HG02763 (cell line): ENCODE results near the gene AIFM3.
"Not testable (repeated sequence)": the region's sequence is repeated elsewhere in the genome, so short reads cannot be mapped to it uniquely, and the experiment has no call there.

Experiments used
- ATAC-seq: cut with Tn5 transposase; IDR thresholded peaks from one replicate; pipeline ENCODE4 v1.9.1; 2021; ENCODE audit warnings: mild to moderate bottlenecking, moderate library complexity; ENCODE audit not compliant: unreplicated experiment

Gene AIFM3

DNA sequence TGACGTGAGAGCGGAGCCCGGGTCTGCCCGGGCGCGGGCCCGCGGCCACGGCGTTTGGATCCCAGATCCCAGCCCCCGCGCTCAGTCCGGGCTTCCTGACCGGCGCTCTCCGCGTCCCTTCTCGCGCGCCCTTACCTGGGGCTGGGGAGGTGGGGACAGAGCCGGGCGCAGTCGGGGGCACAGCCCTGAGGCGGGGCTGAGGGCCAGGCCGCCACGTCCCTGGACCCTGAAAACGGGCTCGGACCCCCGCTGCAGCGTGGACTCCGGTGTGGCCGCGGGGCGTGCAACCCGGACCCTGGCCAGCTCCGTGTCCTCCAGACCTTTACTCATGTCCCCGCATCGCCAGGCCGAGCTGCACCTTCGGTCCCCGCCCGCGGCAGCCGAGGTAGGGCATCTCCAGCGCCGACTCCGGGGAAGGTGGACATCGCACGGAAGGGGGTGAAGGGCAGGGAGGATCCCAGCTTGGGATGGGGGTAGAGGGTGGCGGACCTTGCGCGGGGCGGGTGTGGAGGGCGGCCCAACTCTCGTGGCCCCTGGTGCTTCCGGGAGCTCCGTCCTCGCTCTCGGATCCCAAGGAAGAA is 9.9 kb upstream of the AIFM3 start:
- no peak for ATAC-seq

DNA sequence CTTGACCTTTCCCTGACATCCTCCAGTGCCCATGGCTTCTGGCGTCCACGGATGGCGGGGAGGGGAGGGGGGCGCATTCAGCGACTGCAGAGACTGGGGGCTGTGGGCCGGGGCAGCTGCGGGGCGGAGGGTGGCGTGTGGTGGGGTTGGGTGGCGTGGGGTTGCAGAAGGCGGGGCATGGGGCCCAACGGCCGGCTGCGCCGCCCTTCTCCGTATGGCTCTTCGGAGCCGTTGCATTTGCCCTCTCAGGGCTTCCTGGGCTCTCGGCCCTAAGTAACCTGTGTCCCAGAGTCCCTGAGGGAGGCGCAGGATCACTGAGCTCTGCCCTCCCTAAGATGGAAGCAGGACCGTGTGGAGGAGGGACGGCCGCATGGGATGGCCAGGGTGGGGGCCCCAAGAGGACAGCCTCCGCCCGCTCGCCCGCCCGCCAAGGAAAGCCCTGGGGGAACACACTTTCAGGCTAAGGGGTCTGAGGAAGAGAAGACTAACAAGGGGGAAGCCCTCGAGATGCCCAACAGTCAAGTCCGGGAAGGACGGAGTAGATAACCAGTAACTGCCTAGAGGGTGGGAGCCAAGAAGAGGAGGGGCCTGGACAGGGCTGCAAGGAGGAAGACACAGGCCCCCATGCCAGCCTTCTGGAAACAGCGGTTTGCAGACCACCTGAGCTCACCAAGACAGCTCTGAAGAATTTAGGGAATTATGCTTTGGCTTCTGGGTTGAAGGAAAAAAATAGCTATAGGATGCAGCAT is 9.2 kb upstream of the AIFM3 start:
- ATAC-seq: no peak

DNA sequence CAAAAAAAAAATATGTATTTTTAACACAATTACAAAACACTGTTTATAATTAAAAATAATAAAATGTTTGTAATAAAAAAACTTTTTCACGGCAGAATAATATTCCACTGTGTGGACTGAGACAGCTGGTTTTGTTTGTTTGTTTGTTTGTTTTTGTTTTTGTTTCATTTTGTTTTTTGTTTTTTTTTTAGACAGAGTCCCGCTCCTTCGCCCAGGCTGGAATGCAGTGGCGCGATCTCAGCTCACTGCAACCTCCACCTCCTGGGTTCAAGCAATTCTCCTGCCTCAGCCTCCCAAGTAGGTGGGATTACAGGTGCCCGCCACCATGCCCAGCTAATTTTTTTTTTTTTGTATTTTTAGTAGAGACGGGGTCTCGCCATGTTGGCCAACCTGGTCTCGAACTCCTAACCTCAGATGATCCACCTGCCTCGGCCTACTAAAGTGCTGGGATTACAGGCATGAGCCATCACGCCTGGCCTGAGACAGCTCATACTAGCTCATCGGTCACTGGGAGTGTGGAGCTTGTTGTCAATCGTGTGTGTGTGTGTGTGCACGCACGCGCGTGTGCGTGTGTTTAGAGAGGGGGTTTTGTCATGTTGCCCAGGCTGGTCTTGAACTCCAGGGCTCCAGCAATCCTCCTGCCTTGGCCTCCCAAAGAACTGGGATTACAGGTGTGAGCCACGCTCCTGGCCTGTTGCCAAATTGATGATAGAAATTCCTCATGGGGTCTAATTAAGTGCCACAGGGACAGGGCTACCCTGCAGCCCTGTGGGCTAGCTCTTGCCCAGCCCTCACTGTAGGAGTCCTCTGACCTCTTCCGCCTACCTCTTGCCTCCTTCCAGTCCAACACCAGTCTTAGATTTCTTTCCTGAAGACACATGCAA is 7.2 kb upstream of the AIFM3 start:
- ATAC-seq: no peak

DNA sequence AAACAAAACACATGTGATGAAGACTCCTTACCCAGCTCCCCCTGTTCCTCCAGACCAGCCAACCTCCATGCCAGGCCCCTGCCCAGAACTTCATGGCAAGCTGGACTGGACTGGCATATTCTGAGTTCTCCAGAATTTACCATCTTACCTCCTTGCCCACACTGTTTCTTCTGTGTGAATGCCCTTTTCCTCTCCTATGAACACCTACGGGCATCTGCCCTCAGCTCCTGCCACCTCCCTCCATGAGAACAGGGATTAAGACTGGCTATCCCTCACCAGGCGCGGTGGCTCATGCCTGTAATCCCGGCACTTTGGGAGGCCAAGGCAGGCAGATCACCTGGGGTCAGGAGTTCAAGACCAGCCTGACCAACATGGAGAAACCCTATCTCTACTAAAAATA is 6.4 kb upstream of the AIFM3 start:
- ATAC-seq: no peak

DNA sequence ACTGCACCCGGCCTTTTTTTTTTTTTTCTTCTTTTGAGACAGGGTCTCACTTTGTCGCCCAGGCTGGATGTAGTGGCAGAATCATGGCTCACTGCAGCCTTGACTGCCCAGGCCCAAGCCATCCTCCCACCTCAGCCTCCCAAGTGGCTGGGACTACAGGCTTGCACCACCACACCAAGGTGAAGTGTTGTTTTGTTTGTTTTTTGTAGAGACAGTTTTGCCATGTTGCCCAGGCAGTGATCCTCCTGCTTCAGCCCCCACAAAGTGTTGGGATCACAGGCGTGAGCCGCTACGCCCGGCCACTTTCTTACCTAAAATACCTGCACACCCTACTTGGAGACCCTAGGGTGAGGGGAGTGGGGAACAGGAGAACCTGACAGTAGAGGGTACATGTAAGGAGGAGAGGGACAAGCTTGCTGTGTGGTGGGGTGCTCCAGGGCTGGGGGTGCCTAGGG is 4.5 kb upstream of the AIFM3 start:
- no peak for ATAC-seq

DNA sequence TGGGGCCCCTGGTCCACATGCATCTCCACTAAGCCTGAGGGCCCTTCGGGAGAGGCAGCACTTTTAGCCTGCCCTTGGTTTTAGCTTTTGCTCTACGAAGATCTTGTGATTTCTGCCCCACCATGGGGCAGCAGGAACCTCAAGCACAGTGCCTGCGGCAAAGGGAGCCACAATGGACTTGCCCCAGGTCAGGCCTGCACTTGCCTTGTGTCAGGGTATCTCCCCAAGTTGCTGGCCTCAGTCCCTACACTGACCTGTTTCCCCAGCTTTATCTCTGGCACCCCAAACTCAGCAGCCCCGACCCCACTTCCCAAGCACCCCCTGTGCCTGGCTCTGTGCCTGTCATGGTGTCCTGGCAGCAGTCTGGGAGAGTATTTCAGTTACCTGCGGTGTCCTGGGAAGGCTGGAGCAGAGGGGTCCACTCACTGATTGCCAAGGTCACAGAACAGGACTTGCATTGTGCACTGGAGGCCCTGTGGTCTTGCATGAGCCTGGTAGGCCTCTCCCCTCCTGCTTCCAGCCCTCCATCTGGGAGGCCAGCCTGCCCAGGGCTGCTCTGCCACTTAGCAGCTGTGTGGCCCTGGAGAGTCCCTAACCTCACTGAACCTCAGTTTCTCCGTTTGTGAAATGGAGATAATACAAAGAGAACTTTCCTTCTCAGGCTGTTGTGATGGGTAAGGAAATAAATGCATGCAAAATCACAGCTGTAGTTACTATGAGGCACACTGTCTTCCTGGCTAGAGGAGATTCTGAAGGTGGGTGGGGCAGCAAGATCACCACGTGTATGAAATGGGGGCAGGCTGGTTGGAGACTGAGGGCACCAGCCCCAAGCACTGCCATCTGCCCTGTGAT is 3.6 kb upstream of the AIFM3 start:
- no peak for ATAC-seq

DNA sequence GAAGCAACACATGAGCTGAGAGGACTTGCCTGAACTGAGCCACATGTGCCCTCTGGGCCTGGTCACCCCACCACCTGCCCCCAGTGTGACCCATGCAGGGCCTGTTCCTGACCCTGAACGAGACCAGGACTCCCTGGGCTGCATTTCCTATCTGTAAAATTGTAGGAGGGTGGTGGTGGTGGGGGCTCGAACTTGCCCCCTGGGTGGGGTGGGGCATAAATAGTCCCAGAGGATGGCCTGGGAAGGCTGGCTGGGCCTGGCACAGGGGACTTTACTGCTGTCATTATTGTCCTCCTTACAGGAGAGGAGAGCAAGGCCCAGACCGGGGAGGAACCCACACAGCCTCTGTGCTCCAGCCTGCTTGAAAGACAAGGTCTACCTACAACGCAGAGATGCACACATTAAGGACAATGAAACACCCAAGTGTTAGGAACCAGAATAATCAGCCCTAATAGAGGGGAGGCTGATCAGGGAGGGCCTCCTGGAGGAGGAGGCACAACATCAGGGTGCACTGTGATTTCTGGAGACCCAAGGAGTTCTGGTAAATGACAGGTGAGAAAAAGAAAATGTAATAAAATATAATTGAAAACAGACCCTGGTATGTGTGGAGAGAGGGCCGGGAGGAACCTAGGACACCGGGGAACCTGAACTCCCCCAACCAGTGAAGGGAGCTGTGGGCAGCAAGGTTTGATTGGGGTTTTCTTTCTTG is 2.8 kb upstream of the AIFM3 start:
- no peak for ATAC-seq

DNA sequence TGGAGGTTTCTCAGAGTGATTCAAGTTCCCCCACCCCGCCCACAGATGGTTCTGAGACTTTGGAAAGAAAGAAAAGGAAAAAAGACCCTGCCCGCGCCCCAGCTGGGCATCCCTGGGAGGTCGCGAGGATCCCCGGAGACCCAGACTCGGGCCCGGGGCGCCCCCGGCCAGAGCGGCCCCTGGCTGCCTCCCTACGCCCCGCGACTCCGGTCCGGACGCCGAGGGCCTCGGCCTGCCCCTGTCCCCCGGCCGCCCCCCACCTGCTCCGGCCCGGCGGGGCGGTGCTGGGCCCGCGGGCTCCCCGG is 2.3 kb upstream of the AIFM3 start:
- ATAC-seq: no peak

DNA sequence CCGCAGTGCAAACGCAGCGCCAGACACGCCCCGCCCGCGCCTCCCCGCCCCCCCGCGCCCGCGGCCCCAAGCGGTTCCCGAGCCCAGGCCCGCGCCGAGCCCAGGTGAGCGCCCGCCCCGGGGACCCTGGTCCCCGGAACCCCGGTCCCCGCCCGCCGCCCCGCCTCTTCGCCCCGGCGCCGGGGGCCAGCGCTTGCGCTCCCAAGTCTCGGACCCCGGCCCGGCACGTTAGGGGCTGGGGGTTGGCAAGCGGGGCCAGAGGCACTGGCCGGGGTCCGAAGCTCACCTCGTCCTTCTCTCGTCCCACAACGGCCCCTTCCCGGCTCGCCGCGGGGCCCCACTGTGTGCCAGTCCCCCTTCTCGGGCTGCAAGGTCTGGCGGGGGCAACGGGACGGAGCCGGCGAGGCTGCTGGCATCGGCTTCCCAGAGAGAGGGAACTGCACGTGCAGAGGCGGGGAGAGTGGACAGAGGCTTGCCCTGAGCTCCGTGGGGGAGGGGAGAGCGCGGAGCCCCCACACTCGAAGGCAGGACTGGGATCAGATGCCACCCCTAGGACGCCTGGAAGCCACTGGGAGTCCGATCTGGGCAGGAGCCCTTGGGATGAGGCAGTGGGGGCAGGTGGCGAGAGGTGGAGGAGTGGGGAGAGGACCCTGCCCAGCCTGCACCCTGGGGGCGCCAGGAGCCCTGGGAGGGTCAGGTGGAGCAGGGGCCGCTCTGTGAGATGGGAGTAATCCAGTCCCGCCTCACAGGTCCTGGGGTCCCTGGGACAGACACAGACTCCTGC is 1.8 kb upstream of the AIFM3 start:
- ATAC-seq: no peak

DNA sequence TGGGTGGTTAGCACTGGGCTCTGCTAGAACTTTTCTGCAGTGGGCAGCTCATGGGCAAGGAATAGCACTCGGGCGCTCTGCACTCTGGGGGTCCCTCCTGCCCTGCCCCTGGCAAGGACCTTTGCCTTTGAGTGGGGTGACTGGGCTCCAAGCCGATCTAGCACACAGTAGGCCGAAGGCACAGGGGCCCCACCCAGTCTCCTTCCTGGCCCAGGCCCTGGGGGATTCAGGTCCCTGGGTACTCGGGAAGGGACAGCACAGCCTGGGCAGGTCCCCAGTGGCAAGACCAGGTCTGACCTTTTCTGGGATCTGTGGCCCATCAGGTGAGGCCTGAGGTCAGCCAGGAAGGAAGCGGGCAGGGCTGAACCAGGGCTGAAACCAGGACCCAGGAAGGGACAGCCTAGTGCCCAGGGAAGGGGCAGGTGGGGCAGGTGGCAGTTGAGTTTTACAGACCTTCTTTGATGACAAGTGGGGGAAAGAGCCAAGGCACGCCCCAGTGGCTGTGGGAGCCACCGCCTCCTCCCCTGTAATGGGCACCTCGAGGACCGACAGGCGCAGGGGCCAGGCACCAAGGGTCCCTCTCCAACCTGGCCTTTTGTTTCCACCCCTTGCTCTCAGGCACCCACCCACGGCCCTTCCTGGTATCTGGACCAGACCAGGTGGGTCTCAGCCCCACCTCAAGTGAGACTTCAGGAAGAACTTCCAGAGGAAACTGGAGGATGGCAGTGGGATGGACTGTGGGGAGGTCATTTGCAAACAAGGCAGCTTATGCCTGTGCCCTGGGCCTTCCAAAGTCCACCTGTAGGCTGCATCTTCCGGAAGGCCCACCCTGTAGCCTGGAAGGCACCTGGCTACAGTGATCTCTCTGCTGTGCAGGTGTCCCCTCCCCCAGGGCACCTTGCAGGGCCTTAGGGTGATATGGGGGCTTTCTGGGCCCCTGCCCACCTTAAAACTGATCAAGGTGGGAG is 883 bp upstream of the AIFM3 start:
- ATAC-seq: no peak

DNA sequence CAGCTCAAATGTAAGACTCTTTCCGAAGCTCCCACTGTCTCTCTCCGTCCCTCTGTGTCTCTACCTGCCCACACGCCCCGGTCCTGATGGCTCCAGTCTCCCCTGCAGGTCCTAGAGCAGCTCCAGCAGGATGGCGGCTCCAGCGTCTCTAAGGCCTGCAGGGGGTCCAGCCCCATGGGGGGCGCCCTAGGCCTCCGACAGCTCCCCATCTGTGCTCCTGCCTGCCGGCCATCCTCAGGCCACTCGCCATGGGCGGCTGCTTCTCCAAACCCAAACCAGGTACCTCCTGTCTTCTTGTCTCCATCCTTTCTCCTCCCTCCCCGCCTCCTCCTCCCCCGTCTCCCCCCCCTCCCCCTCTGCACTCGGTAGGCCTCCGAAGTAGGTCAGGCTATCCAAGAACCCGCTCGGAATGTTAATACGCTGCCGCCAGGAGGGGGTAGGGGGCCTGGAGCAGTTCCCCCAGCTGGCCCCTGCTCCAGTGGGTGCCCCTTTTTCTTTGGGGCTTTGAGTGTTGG is 699 bp downstream of the AIFM3 start:
- ATAC-seq: no peak

DNA sequence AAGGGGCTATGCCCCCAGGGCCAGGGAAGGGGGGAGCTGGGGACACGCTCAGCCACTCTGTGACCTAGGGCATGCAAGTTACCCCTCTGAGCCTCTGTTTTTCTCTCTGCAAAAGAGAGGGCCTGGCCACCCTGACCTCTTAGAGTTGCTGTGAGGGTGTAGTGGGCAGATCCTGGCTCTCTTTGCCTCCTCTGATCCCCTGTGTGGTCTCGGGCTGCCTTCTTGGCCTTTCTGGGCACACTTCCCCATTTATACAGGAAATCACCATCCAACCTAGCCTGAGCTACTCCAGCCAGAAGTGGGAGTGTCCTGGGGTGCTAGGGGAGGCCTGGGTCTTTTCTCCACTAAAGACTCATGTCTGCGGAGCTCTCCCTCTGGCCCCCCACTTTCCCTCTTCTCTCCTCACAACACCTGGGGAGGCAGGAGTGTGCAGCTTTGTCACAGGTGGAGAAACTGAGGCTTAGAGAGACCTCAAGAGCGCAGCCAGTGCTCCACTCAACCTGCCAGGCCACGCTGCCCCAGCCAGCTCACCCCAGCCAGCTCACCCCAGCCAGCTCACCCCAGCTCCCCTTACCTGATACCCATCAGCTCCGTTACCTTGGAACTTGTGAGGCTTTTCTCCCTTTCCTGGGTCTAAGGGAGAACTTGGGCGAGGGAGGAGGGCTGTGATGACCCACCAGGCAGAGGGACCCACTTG is 1.4 kb downstream of the AIFM3 start:
- no peak for ATAC-seq

DNA sequence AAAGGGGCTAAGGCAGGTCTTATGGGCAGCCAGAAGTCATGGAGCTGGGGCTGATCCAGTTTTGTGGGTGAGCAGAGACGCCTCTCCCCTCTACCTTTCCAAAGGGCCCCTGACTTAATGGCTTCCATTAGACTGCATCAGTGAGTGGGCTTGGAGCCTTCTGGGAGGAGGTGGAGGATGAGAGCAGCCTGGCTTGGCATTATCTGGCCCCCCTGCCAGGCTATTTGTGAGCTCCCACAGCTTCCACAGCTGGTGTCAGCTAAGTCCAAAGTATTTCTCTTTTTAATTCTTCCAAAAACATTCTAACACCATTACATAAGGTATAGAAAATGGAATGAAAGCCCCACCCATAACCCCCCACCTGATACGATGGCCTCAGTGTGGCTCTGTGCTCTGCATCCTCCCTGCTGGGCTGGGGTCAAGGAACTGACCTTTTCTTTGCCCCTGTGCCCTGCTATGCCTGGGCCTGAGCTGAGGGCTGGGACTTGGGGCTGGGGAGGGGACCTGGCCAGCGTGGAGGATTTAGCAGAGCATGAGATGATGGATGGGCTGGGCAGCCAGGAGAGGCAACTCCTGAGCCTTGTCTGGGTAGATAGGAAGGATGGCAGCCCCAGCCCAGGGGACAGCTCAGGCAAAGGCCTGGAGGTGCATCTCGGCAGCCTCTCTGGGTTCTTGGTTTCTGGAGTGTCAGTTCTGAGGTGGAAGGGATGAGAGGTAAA is 4.0 kb downstream of the AIFM3 start:
- no peak for ATAC-seq

DNA sequence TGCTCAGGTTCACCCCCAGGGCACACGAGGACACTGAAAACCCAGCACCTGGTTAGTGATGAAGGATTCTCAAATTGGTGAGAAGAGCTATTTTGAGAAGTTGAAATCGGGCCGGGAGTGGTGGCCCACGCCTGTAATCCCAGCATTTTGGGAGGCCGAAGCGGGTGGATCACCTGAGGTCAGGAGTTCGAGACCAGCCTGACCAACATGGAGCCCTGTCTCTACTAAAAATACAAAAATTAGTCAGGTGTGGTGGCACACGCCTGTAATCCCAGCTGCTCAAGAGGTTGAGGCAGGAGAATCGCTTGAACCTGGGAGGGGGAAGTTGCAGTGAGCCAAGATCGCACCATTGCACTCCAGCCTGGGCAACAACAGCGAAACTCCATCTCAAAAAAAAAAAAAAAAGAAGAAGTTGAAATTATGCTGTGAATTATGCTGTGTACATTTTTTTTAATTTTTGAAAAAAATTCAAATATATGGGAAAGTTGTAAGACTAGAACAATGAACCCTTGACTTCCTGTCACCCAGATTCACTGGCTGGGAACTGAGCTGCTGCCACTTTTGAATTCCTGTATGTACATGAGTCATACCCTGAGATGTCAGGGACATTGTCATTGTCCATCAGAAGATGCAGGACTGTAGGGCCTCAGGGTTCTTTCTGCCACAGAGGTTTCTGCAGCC is 5.1 kb downstream of the AIFM3 start:
- not testable (repeated sequence) for ATAC-seq

DNA sequence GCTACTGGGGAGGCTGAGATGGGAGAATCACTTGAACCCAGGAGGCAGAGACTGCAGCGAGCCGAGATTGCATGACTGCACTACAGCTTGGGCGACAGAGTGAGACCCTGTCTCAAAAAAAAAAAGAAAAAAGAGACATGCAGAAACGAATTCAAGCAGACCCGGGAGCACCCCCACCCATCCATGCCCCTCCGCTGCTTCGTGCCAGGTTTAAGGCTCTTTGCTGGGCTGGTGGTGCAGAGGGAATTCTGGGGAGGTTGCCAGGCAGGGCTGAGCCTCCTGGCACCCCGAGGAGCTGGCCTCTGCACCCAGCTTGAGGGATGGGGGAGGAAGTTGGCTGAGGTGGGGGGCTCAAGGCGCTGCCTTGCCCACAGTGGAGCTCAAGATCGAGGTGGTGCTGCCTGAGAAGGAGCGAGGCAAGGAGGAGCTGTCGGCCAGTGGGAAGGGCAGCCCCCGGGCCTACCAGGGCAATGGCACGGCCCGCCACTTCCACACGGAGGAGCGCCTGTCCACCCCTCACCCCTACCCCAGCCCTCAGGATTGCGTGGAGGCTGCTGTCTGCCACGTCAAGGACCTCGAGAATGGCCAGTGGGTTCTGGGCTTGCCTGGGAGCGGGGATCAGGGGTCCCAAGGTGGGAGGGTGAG is 6.0 kb downstream of the AIFM3 start:
- no peak for ATAC-seq
